Right atrium auricular region (tissue), 2 donors: ENCODE measurements around the gene ICOSLG. TPM values are rescaled to one million over a fixed set of nuclear protein-coding genes. Genes with fewer than 3 reads are reported as not detected.
"Not testable (repeated sequence)": the region's sequence is repeated elsewhere in the genome, so short reads cannot be mapped to it uniquely, and the experiment has no call there.

ENCODE experiments used
- DNase-seq: peaks from one replicate; pipeline ENCODE4 v3.0.0-alpha.2; 2019; ENCODE audit warnings: low spot score
- H3K27ac ChIP-seq, 2 donors: fragments of 200-600 bp; sonication (generic); 1 replicate in 1 of 2; 2 replicates in 1 of 2; pipeline ENCODE4 v1.5.1; 2016 to 2019
- H3K27me3 ChIP-seq, 2 donors: fragments of 200-600 bp; sonication (generic); one replicate each; pipeline versions ENCODE4 v1.5.1 to v1.6.0; 2017 to 2019
- H3K36me3 ChIP-seq: fragments of 200-600 bp; sonication (generic); one replicate; pipeline ENCODE4 v1.5.1; 2016
- H3K4me1 ChIP-seq, 2 donors: fragments of 200-600 bp; sonication (generic); one replicate each; pipeline versions ENCODE4 v1.5.1 to v1.6.0; 2017 to 2019
- H3K4me3 ChIP-seq, 2 donors: fragments of 200-600 bp; sonication (generic); 1 replicate in 1 of 2; 2 replicates in 1 of 2; pipeline ENCODE4 v1.5.1; 2017 to 2019; ENCODE audit warnings: mild to moderate bottlenecking in 1 of 2, moderate library complexity in 1 of 2
- H3K9me3 ChIP-seq, 2 donors: fragments of 200-600 bp; sonication (generic); one replicate each; pipeline ENCODE4 v1.5.1; 2019
- total RNA-seq, 2 donors: library from RNA; depleted of rRNA; stranded (reverse); fragments of >200 nt; gene quantifications; one replicate each; pipeline ENCODE4 v1.1.0, GENCODE V29; 2016

ICOSLG gene
- total RNA-seq, 2 donors from 2014 or later, result 1.0 to 1.1 TPM

DNA sequence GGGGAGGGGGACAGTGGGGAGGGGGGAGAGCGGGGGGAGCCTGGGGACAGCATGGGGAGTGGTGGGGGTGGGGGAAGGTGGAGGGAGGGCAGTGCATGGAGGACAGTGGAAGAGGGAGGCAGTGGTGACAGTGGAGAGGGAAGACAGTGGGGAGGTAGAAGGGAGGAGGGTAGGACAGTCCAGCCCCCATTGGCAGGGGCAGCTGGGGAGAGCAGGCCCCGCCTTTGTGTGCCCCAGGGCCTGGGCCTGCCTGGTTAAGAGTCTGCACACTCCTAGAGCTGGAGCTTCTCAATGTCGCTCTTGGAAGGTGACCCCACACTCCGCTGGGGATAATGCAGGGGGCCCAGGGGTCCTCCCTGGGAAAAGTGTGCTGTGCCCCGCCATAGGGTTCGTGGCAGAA lies 15.1 kb downstream of the ICOSLG start:
- H3K36me3 ChIP-seq, H3K27me3 ChIP-seq, H3K4me3 ChIP-seq, H3K4me1 ChIP-seq, H3K27ac ChIP-seq, H3K9me3 ChIP-seq, DNase-seq: not testable (repeated sequence)

DNA sequence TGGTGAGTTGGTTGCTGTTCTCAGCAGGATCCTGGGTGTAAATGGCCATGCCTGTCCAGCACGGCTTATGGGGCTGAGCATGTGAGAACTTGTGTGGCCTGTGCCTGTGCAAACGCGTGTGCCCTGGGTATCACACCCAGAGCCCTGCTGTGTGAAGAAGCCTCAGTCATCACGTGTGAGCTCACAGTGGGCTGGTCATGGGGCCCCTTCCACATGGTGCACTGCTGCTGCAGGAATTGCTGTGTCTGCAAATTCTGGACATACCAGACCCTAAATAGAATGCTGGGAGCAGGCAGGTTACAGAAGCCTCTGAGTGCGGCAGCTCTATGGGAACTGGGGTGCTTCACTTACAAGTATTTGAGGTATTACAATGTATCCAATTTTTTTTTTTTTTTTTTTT lies 17.4 kb downstream of the ICOSLG start:
- H3K9me3 ChIP-seq, H3K27ac ChIP-seq, H3K27me3 ChIP-seq, H3K36me3 ChIP-seq, H3K4me1 ChIP-seq, H3K4me3 ChIP-seq, DNase-seq: not testable (repeated sequence)

DNA sequence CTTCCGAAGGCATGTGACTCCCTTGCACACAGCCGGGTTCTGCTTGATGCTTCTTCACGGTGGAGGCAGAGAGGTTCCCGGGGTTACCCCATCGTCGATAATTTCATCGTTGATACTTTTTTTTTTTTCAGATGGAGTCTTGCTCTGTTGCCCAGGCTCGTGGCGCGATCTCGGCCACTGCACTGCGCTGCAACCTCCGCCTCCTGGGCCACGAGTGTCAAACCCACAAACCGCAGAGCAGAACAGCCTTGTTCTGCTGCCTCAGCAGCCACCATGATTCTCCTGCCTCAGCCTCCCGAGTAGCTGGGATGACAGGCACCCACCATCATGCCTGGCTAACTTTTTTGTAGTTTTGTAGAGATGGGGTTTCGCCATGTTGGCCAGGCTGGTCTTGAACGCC lies 20.1 kb downstream of the ICOSLG start:
- not testable (repeated sequence) for H3K4me1 ChIP-seq, DNase-seq, H3K36me3 ChIP-seq, H3K27ac ChIP-seq, H3K4me3 ChIP-seq, H3K9me3 ChIP-seq, H3K27me3 ChIP-seq

DNA sequence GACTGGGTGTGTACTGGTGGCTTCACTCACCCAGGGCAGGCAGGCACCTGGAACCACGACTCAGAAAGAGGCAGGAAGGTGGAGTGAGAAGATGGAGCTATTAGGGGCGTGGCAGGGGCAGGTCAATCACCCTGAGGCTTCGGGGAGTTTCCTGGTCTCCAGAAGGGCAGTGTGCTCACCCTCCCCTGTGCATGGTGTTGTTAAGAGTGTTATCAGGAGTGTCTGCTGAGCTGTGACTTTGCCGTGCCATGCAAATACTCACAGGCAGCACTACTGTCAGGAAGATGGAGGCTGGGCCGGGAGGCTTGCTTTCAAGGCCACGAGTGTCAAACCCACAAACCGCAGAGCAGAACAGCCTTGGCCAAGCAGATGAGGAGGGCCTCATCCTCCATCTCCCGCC lies 22.3 kb downstream of the ICOSLG start:
- not testable (repeated sequence) for H3K9me3 ChIP-seq, H3K4me3 ChIP-seq, H3K27me3 ChIP-seq, H3K36me3 ChIP-seq, DNase-seq, H3K4me1 ChIP-seq, H3K27ac ChIP-seq

DNA sequence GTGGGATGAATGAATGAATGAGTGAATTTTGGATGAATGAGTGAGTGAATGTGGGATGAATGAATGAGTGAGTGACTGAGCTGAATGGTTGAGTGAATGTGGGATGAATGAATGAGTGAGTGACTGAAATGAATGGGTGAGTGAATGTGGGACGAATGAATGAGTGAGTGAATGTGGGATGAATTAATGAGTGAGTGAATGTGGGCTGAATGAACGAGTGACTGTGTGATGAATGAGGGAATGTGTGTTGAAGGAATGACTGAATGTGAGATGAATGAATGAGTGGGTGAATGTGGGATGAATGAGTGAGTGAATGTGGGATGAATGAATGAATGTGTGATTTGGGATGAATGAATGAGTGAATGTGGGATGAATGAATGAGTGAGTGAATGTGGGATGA lies 28.8 kb downstream of the ICOSLG start:
- H3K4me1 ChIP-seq, H3K9me3 ChIP-seq, H3K27ac ChIP-seq, H3K36me3 ChIP-seq, H3K27me3 ChIP-seq, DNase-seq, H3K4me3 ChIP-seq: not testable (repeated sequence)

DNA sequence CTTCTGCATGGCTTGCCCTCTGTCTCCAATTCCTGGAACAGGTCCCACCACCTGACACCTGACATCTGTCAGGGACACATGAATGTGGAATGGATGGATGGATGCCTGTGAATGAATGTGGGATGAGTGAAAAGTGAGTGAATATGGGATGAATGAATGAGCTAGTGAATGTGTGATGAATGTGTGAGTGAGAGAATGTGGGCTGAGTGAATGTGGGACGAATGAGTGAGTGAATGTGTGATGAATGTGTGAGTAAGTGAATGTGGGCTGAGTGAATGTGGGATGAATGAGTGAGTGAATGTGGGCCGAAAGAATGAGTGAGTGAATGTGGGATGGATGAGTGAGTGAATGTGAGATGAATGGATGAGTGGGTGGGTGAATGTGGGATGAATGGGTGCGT lies 29.2 kb downstream of the ICOSLG start:
- H3K27ac ChIP-seq, H3K4me1 ChIP-seq, H3K27me3 ChIP-seq, H3K36me3 ChIP-seq, DNase-seq, H3K9me3 ChIP-seq, H3K4me3 ChIP-seq: not testable (repeated sequence)

DNA sequence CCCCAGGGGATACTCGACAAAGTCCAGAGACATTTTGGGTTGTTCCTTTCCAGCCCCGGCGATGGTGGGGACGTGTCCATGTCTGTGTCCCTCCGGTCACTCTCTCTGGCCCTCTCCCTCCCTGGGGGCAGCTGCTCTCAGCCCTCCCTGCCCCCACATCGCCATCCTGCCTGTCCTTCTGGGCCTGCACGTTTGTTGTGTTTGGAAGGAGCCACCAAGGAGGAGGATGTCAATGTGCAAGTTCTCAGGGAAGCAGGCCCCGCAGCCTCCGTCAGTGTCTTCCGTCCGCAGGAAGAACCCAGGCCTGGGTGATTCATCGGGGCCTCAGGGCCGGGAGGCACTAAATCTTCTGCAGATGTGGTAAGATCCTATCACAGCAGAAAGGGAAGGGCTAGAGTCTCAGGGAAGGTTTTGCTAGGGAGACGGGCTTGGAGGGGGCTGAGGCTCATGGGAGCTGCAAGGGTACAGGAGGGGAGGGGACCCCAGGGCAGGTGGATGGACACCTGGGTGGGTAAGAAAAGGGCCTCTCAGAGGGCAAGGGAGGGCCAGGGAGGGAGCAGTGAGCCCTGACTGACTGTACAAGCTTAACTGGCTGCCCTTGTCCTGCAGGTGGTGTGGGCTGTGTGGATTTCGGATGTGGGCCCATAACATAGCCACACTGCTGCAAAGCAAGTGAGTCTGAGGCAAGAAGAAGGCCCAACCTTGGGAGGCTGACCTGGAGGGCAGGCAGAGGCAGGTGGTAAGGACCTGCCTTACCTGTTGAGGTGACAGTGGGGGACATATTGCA lies 32.7 kb downstream of the ICOSLG start:
- H3K27ac ChIP-seq, H3K27me3 ChIP-seq, H3K9me3 ChIP-seq, H3K4me1 ChIP-seq, H3K36me3 ChIP-seq, H3K4me3 ChIP-seq, DNase-seq: not testable (repeated sequence)

DNA sequence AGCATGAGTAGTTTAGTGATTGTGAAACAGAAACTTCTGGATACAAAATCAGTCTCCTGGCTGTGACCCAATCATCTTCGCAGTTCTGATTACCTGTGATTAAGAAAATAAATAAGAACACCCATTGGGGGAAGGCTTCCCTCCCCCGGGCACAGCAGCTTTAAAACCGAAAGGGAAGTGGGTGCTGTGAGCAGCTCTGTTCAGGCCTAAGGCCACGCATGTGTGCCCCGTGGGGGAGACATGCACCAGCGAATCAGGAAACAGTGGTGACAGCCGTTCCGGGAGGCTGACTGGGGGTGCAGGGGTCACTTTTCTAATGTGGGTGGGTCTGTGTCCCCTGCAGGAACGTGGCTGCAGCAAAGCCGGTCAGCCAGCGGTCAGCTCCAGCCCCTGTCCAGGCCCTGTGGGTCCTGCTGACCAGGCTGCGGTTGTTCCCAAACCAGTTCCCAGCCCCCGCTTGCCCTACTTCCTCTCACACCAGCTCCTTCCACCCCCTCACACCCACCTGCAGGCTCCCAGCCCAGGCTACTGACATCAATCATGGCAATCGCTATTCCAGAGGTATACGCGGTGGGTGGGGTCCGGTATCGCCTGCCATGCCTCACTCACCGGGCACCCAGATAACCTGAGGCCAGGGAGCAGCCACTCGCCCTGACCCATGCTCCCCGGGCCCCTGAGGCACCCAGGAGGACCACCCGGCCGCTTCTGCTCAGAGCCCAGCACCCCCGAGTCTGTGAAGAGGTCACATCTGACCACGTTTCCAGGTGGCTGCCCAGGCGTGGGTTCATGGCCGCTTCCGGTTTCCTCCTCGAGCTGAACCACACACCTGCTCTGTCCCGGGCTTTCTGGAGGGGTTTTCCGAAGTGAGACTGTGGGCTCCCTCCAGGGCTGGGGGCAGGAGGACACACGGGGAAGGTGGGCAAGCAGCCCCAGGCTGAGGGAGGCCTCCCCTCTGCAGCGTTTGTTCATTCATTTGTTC lies 33.8 kb downstream of the ICOSLG start:
- H3K4me3 ChIP-seq, H3K36me3 ChIP-seq, H3K9me3 ChIP-seq, H3K4me1 ChIP-seq, H3K27ac ChIP-seq, H3K27me3 ChIP-seq, DNase-seq: not testable (repeated sequence)

DNA sequence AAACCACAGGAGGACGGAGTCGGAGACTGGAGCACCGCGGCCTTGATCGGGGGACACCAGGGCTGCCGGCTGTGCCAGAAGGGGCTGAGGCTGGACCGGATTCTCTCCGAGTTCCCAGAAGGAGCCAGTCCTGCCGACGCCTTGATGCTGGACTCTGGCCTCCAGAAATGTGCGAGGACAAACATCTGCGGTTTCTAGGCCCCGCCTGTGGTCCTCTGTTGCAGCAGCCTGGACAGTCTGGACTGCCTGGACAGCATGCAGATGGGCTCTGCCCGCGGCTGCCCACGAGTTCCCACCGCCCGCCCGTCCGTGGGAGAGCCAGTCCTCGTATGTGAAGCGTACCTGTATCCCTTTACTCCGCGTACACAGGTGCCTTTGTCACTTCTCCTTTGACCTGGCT lies 34.6 kb downstream of the ICOSLG start:
- not testable (repeated sequence) for DNase-seq, H3K27me3 ChIP-seq, H3K36me3 ChIP-seq, H3K9me3 ChIP-seq, H3K4me3 ChIP-seq, H3K4me1 ChIP-seq, H3K27ac ChIP-seq

DNA sequence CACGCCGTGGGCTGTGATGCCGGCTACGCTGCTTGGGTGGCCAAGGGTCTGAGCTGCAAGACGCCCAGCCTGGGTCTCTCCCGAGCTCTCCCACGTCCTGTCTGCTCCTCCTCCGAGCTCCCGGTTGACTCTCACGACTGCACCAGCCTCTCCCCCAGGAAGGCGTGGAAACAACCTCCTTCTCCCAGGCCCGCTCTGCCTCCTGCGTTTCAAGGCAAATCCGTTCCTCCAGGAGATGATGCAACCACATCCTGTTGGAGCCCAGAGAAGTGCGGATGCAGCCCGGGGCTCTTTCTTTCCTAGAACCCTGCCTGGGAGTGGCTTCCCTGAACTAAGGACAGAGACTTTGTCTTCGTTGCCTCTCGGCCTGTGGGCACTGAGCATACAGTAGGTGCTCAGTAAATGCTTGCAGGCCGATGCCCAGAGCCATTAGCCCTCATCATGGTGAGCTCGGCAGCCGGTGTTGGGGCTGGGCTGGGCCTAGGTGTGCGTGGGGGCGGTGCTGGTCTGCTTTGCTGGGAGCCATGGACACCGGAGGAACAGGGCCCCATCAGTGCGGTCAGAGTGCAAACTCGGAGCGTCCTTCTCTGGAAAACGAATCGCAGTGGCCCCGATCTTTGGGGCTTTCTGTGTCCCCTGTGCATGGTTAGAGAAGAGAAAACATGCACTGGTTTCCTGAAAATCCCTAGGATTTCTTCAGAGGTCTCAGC lies 38.0 kb downstream of the ICOSLG start:
- not testable (repeated sequence) for H3K4me3 ChIP-seq, H3K9me3 ChIP-seq

DNA sequence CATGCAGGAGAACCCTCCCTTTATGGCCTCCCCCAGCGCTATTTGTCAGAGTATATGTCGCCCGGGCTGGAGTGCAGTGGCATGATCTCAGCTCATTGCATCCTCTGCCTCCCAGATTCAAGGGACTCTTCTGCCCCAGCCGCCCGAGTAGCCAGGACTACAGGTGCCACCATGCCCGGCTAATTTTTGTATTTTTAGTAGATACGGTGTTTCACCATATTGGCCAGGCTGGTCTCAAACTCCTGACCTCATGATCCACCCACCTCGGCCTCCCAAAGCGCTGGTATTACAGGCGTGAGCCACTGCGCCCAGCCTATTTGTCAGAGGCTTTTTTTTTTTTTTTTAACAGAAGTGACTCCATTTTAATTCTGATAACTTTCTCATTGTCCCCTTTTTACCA lies 40.7 kb downstream of the ICOSLG start:
- H3K36me3 ChIP-seq, H3K27me3 ChIP-seq, H3K9me3 ChIP-seq, H3K4me3 ChIP-seq, H3K27ac ChIP-seq, DNase-seq, H3K4me1 ChIP-seq: not testable (repeated sequence)

More for the DNA sequence above, 38.0 kb downstream of the ICOSLG start:
- not testable (repeated sequence) for H3K4me1 ChIP-seq, DNase-seq, H3K36me3 ChIP-seq, H3K27ac ChIP-seq, H3K27me3 ChIP-seq
